Mucosa of stomach (tissue), 1 donor: Measurements from ENCODE around the gene PRKN.

Experiments used
- H3K27me3 ChIP-seq: one replicate; pipeline ENCODE4 v1.7.0; 2013; ENCODE audit warnings: mild to moderate bottlenecking, low read length; ENCODE audit not compliant: control insufficient read depth, insufficient read depth
- H3K36me3 ChIP-seq: one replicate; pipeline ENCODE4 v1.7.0; 2013; ENCODE audit warnings: low read length; ENCODE audit not compliant: control insufficient read depth, insufficient read depth
- H3K4me1 ChIP-seq: one replicate; pipeline ENCODE4 v1.7.0; 2013; ENCODE audit warnings: mild to moderate bottlenecking, low read length; ENCODE audit not compliant: control insufficient read depth, insufficient read depth
- H3K4me3 ChIP-seq: one replicate; pipeline ENCODE4 v1.7.0; 2013; ENCODE audit warnings: low read length
- H3K9ac ChIP-seq: one replicate; pipeline ENCODE4 v1.7.0; 2013; ENCODE audit warnings: mild to moderate bottlenecking, low read length, moderate library complexity
- H3K9me3 ChIP-seq: one replicate; pipeline ENCODE4 v1.7.0; 2013; ENCODE audit warnings: mild to moderate bottlenecking, low read length, moderate library complexity; ENCODE audit not compliant: control insufficient read depth
- donor health status: Pancreatic carcinoma.

Gene PRKN

GRCh38 chr6:161788531-161788930, 939.0 kb downstream of the PRKN start:
- no peaks in the 10 kb centered on the region for H3K36me3 ChIP-seq
- H3K27me3 ChIP-seq, result no peaks in the 10 kb centered on the region
- peaks cover 5% of the 10 kb centered on the region for H3K9me3 ChIP-seq
- H3K9ac ChIP-seq, result no peak overlapping the region
- no peaks in the 10 kb centered on the region for H3K4me1 ChIP-seq
- H3K4me3 ChIP-seq, result no peak overlapping the region

DNA sequence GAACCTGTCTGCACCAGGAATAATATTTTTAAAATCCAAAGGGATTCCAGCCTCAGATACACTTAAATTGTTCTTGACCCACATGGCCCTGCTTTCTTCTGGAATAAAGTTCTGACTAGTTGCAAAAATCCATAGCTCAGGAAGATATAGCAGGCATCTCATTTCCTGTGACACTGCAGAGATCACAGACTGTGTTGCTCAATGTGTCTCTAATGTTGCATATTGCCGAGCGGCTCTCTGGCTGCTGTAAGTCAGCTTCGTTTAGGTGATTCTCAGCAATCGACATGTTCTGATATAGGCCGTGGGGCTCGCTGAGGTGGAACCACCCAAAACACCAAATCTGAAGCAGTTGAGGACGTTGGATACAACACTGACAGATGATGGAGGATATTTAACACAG, 955.4 kb downstream of the PRKN start:
- no peaks in the 10 kb centered on the region for H3K4me1 ChIP-seq

GRCh38 chr6:161761966-161762365, 965.6 kb downstream of the PRKN start:
- H3K36me3 ChIP-seq, result no peaks in the 10 kb centered on the region

More for the DNA sequence above, 955.4 kb downstream of the PRKN start:
- Histone ChIP-seq H3K36me3 (no peaks in the 10 kb centered on the region), H3K9me3 (no peaks in the 10 kb centered on the region), H3K4me3 (no peak overlapping the region), H3K9ac (no peak overlapping the region), H3K27me3 (no peaks in the 10 kb centered on the region)

GRCh38 chr6:161755080-161755479, 972.5 kb downstream of the PRKN start:
- no peaks in the 10 kb centered on the region for H3K9me3 ChIP-seq
- no peak overlapping the region for H3K9ac ChIP-seq
- H3K4me1 ChIP-seq, result no peaks in the 10 kb centered on the region
- H3K27me3 ChIP-seq, result no peaks in the 10 kb centered on the region
- no peaks in the 10 kb centered on the region for H3K36me3 ChIP-seq
- H3K4me3 ChIP-seq, result no peak overlapping the region

More at GRCh38 chr6:161761966-161762365, 965.6 kb downstream of the PRKN start:
- Histone ChIP-seq H3K27me3 (no peaks in the 10 kb centered on the region), H3K4me1 (no peaks in the 10 kb centered on the region), H3K4me3 (no peak overlapping the region), H3K9ac (no peak overlapping the region), H3K9me3 (no peaks in the 10 kb centered on the region)

GRCh38 chr6:161750686-161751085, 976.9 kb downstream of the PRKN start:
- Histone ChIP-seq H3K4me1 (peaks cover 6% of the 10 kb centered on the region), H3K4me3 (no peak overlapping the region), H3K27me3 (peaks cover 3% of the 10 kb centered on the region), H3K9ac (no peak overlapping the region), H3K9me3 (no peaks in the 10 kb centered on the region), H3K36me3 (no peaks in the 10 kb centered on the region)

- Histone ChIP-seq H3K36me3 (no peaks in the 10 kb centered on the region), H3K27me3 (peaks cover 3% of the 10 kb centered on the region)
Measured at GRCh38 chr6:161749576-161749975, 978.0 kb downstream of the PRKN start.

GRCh38 chr6:161748535-161749416, 978.8 kb downstream of the PRKN start:
- H3K4me3 ChIP-seq, result no peak overlapping the region
- H3K9ac ChIP-seq, result no peak overlapping the region
- H3K4me1 ChIP-seq, result peaks cover 6% of the 10 kb centered on the region
- peaks cover 3% of the 10 kb centered on the region for H3K27me3 ChIP-seq
- no peaks in the 10 kb centered on the region for H3K36me3 ChIP-seq
- no peaks in the 10 kb centered on the region for H3K9me3 ChIP-seq

More at GRCh38 chr6:161749576-161749975, 978.0 kb downstream of the PRKN start:
- peaks cover 6% of the 10 kb centered on the region for H3K4me1 ChIP-seq
- H3K9me3 ChIP-seq, result no peaks in the 10 kb centered on the region
- no peak overlapping the region for H3K9ac ChIP-seq
- no peak overlapping the region for H3K4me3 ChIP-seq

- H3K27me3 ChIP-seq, result peaks cover 3% of the 10 kb centered on the region
- no peaks in the 10 kb centered on the region for H3K36me3 ChIP-seq
- peaks cover 6% of the 10 kb centered on the region for H3K4me1 ChIP-seq
- H3K9me3 ChIP-seq, result no peaks in the 10 kb centered on the region
- H3K9ac ChIP-seq, result no peak overlapping the region
- no peak overlapping the region for H3K4me3 ChIP-seq
Measured at GRCh38 chr6:161747506-161747905, 980.1 kb downstream of the PRKN start.

- peaks cover 3% of the 10 kb centered on the region for H3K27me3 ChIP-seq
- peaks cover 6% of the 10 kb centered on the region for H3K4me1 ChIP-seq
- no peak overlapping the region for H3K9ac ChIP-seq
- no peaks in the 10 kb centered on the region for H3K9me3 ChIP-seq
- no peak overlapping the region for H3K4me3 ChIP-seq
- H3K36me3 ChIP-seq, result no peaks in the 10 kb centered on the region
Measured at GRCh38 chr6:161745594-161746141, 981.9 kb downstream of the PRKN start.

DNA sequence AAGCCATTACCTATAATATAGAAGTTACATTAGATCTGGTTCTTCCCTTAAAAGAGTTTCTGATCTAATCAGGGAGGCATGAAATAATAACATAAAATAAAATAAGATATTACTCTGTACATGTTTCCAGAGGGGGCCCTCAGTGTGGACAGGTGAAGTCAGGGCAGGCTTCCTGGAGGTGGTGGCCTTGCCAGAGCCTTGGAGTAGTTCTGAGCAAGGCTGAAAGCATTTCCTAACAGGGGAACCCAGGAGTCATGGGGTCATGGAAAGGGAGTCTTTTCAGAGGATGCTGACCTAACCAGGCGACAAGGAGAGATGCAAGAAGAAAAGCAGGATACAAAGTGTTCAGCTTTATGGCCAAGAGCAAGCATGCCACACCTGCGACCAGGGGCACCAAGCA, 982.4 kb downstream of the PRKN start:
- Histone ChIP-seq H3K27me3 (peaks cover 3% of the 10 kb centered on the region), H3K9me3 (no peaks in the 10 kb centered on the region), H3K9ac (no peak overlapping the region), H3K36me3 (no peaks in the 10 kb centered on the region), H3K4me1 (peaks cover 6% of the 10 kb centered on the region), H3K4me3 (no peak overlapping the region)

DNA sequence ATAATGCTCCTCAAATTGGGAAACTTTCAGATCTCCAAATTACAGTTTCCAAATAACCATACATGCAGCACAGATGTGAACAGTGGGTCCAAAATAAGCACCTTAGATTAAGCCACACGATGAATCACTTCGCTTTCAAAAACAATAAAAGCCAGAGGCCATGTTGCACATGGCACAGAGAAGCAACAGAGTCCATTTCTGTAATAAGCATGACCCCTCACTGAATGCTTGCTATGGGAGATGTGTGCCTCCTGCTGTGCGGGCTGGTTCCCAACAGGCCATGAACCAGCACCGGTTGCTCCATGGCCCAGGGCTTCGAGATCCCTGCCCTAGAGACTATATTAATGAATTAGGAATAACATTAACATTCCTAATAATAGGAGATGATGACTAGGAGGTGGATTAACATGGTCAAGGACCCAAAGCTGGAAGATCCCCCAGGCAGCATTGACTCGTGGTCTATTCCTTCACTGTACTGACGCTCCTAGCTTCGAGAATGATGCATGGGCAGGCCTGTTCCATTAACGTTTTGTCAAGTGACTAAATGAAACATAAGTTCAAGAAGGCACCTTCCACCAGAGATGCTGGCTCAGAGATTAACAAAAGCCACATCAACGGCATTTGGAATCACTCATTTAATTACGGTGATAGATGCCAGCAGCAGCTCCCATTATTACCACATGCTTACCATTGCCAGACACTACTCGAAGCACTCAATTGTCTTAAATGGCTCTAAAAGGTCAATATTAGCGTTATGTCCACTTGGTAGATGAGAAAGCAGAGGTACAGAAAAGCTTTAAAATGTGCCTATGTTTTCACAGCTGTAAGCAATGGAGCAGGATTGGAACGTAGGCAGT, 983.1 kb downstream of the PRKN start:
- no peaks in the 10 kb centered on the region for H3K36me3 ChIP-seq
- no peaks in the 10 kb centered on the region for H3K9me3 ChIP-seq
- no peak overlapping the region for H3K4me3 ChIP-seq
- no peak overlapping the region for H3K9ac ChIP-seq
- H3K27me3 ChIP-seq, result peaks cover 3% of the 10 kb centered on the region
- H3K4me1 ChIP-seq, result peaks cover 6% of the 10 kb centered on the region
